KOPT-K1 (cell line): ENCODE data around the gene COX8C.
"Not testable (repeated sequence)": the region's sequence is repeated elsewhere in the genome, so short reads cannot be mapped to it uniquely, and the experiment has no call there.

ENCODE experiments used
- H3K27ac ChIP-seq: fragments of 200-600 bp; sonication (generic); 2 replicates; pipeline ENCODE4 v1.5.1; 2016; ENCODE audit warnings: antibody characterized with exemption, mild to moderate bottlenecking, low read depth, low read length; ENCODE audit not compliant: poor library complexity, severe bottlenecking
- H3K36me3 ChIP-seq: fragments of 200-600 bp; sonication (generic); 2 replicates; pipeline ENCODE4 v1.5.1; 2017; ENCODE audit warnings: antibody characterized with exemption, mild to moderate bottlenecking, low read length, moderate library complexity; ENCODE audit not compliant: insufficient read depth
- H3K9me3 ChIP-seq: fragments of 200-600 bp; sonication (generic); 2 replicates; pipeline ENCODE4 v1.5.1; 2017; ENCODE audit warnings: antibody characterized with exemption, low read length, mild to moderate bottlenecking; ENCODE audit not compliant: insufficient read depth, poor library complexity, severe bottlenecking

Gene COX8C

DNA sequence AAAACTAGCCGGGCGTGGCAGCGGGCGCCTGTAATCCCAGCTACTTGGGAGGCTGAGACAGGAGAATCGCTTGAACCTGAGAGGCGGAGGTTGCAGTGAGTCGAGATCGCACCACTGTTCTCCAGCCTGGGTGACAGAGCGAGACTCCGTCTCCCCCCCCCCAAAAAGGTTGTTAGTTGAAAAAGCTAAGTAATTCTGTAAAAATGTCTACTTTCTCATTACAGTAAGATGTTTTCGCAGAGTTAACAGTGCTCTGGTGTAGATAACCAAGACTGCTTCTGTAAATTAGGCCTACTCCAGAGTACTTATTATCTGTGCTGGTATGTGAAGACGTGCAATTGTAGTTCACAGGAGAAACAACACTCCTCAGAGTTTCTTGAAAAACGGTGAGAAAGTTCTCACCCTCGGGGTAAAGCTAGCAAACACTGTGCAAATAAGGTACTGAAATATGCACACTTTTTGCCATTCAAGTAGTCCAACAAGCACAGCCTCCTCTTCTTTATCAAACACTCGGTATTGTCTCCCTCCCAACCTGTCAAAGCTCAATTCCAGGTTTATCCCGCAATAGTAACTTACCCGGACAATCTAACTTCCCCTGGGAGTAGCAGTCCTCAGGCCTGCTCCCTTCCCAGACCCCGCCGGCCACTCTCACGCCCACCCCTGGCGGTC is 15.1 kb upstream of the COX8C start:
- H3K27ac ChIP-seq = peak overlapping the region; percentile 68
- no peaks in the 10 kb centered on the region for H3K36me3 ChIP-seq
- H3K9me3 ChIP-seq = peaks cover 4% of the 10 kb centered on the region

DNA sequence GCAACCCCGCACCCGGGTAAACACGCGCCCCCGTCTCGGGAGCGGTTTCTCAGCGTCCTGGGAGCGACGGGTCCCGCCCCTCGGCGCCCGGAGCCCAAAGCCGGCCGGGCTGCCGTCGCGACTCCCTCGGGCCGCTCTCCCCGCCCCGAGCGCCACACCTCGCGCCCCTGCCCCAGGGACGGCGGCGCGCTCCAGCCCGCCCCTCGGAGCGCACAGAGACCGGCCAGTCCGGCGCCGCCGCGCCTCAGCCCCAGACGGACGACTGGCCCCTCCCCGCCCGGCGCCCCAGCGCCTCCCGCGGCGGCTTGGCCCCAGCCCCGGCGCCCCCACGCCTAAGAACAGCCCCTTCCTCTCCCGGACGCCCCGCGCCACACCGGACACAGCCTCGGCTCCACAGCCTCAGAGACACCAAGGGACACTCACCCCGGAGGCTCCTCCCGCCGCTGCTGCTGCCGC is 14.6 kb upstream of the COX8C start:
- peak overlapping the region; percentile 68 for H3K27ac ChIP-seq
- H3K9me3 ChIP-seq = peaks cover 10% of the 10 kb centered on the region
- no peaks in the 10 kb centered on the region for H3K36me3 ChIP-seq

GRCh38 chr14:93332853-93333630 is 13.9 kb upstream of the COX8C start, which contains the start of gene BTBD7:
Gene BTBD7, minus strand, starts transcription at chr14:93333036. Its CDS starts 36,985 bp downstream, at chr14:93296051.
- Histone ChIP-seq H3K27ac (peak within 1 kb of the TSS; percentile 68), H3K36me3 (no peaks in the 10 kb centered on the region), H3K9me3 (peaks cover 16% of the 10 kb centered on the region)

- H3K36me3 ChIP-seq = no peaks in the 10 kb centered on the region
- H3K9me3 ChIP-seq = peaks cover 18% of the 10 kb centered on the region
- peak overlapping the region; percentile 68 for H3K27ac ChIP-seq
Observed at GRCh38 chr14:93333631-93334103, 13.3 kb upstream of the COX8C start.

- H3K9me3 ChIP-seq = peaks cover 36% of the 10 kb centered on the region
- no peak overlapping the region for H3K27ac ChIP-seq
- no peaks in the 10 kb centered on the region for H3K36me3 ChIP-seq
Observed at GRCh38 chr14:93337143-93337753, 9.7 kb upstream of the COX8C start.

DNA sequence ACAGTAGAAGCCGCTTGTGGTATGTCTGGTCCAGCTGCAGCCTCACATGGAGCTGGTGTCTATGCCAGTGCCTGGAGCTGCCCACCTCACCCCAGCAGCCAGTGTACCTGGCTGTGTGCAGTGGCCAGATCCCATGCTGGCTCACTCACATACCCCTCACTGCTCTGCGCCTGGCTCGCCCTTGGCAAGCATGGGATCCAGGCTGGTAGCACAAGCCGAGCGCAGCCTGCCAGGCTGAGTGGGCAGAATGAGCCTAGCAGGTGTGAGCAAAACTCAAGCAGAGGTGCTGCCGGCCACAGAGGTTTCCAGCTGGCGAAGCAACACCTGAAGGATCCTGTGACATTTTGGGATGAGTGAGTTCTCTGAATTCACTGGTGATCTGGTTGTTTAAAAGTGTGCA is 9.1 kb upstream of the COX8C start:
- Histone ChIP-seq H3K9me3 (peaks cover 40% of the 10 kb centered on the region), H3K36me3 (no peaks in the 10 kb centered on the region), H3K27ac (no peak overlapping the region)

GRCh38 chr14:93343266-93343665 is 3.7 kb upstream of the COX8C start:
- Histone ChIP-seq H3K27ac (no peak overlapping the region), H3K36me3 (no peaks in the 10 kb centered on the region), H3K9me3 (peaks cover 22% of the 10 kb centered on the region)

DNA sequence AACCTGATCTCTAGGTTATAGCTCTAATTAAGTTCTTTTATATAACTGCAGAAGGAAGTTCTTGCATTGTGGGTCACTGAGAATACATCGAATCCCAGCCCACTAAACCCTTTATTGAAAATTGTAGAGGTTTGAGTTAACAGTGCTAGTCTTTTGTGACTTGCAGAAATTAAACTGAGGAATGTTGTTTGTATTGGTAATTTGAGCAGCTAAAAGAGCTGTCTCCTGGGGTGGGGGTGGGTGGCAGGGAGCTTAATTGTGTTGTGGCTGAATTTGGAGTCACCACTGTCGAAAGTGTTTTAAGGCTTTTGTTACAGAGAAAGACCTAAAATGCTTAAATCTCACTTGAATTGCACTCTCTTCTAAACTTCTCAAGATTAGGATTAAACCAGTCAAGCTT is 3.2 kb upstream of the COX8C start:
- Histone ChIP-seq H3K9me3 (peaks cover 22% of the 10 kb centered on the region), H3K27ac (no peak overlapping the region), H3K36me3 (no peaks in the 10 kb centered on the region)

- Histone ChIP-seq H3K27ac (no peak overlapping the region), H3K36me3 (no peaks in the 10 kb centered on the region), H3K9me3 (no peaks in the 10 kb centered on the region)
Observed at GRCh38 chr14:93347850-93348249, 868 bp downstream of the COX8C start.

GRCh38 chr14:93348292-93348691 is 1.3 kb downstream of the COX8C start:
- no peaks in the 10 kb centered on the region for H3K36me3 ChIP-seq
- H3K27ac ChIP-seq = no peak overlapping the region
- H3K9me3 ChIP-seq = no peaks in the 10 kb centered on the region

DNA sequence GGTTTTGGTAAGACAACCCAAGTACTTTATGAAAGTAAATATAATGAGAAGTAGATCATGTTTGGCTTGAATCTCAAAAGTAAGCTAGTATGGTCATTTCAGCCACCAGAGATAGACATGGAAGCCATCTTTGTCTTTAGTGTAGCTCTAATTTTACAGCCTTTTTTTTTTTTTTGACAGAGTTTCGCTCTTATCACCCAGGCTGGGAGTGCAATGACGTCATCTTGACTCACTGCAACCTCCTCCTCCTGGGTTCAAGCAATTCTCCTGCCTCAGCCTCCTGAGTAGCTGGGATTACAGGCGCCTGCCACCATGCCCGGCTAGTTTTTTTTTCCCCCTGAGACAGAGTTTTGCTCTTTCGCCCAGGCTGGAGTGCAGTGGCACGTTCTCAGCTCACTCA is 7.9 kb downstream of the COX8C start:
- H3K27ac ChIP-seq, H3K36me3 ChIP-seq, H3K9me3 ChIP-seq: not testable (repeated sequence)

DNA sequence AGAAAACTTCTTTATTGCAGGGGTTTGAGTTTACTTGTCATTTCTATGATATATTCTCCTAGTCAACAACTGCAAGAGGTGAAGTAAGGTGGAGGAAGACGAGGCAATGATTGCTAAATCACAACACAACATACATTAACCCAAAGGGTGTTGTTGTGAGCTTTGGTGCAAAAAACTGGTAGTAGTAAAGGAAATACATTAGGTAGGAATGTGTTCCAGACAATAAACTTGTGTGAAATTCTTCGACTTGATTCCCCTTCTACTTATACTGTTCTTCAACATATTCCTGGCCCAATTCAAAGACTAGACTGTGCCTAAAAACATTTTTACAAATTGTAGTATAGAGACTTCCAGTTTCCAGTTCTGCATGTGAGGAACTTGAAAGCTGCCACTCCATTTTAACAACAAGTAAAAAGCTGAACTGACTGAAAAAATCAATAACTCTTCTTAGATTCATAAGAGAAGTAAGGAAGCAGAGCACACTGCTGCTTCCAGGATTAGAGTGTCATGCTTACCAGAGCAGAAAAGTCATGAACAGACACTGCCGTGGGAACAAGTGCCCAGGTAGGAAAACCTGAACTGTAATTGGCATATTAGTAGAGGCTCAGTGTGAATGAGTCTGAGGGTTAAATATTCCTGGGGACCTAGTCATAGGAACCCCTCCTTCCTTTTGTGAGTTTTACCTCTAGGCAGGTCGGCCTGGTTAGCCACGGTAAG is 22.2 kb downstream of the COX8C start:
- Histone ChIP-seq H3K9me3 (no peaks in the 10 kb centered on the region), H3K36me3 (no peaks in the 10 kb centered on the region), H3K27ac (no peak overlapping the region)

DNA sequence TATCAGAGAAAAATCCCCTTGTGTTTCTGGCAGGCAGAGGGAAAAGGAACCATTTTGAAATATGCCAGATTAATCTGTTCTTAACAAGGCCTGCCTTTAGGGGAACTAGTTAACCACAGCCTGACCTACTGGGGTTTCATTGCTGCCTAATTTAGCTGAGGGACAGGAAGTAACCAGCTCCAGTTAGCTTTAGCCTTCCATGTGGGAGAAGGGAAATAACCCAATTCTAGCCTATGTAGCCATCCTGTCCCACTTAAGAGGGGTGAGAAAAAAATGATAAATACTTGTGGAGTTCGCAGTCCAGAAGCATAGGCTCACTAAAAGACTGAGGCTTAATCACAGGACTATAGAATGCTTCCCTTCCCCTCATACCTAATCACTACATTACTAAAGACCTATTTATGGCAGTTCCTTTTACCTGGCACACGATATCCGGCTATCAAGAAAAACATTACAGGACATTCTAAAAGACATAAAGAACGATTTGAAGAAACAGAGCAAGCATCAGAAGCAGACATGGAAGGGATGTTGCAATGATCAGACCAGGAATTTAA is 22.8 kb downstream of the COX8C start:
- Histone ChIP-seq H3K27ac (no peak overlapping the region), H3K36me3 (no peaks in the 10 kb centered on the region), H3K9me3 (no peaks in the 10 kb centered on the region)

GRCh38 chr14:93375673-93376156 is 28.7 kb downstream of the COX8C start:
- H3K9me3 ChIP-seq = no peaks in the 10 kb centered on the region
- H3K36me3 ChIP-seq = no peaks in the 10 kb centered on the region
- H3K27ac ChIP-seq = no peak overlapping the region
